Erythroblast (primary cell): ENCODE measurements around the gene EDN2.

Experiments
- GATA1 ChIP-seq: IDR thresholded peaks from 2 replicates; pipeline ENCODE4 v1.6.1; 2011; ENCODE audit warnings: low read depth, mild to moderate bottlenecking, control low read depth, low read length, moderate library complexity
- POLR2A ChIP-seq: IDR thresholded peaks from 2 replicates; pipeline ENCODE4 v1.6.1; 2011; ENCODE audit warnings: mild to moderate bottlenecking, low read length

GRCh38 chr1:41494351-41495209, 10.1 kb upstream of the EDN2 start:
- TF ChIP-seq POLR2A = no peak
- no peak for TF ChIP-seq GATA1
